ENCODE results near the gene PTPRT.

The PTPRT gene

GRCh38 chr20:42549496-42549895 is 640.2 kb downstream of the PTPRT start:
- Histone ChIP-seq H3K27me3 (ENCODE audit: insufficient read depth, low read length) (no peaks in the 10 kb centered on the region), H3K9me3 (ENCODE audit: low read length) (no peaks in the 10 kb centered on the region)

GRCh38 chr20:42544926-42545325 is 644.8 kb downstream of the PTPRT start:
- Histone ChIP-seq H3K4me3 (ENCODE audit: low read length) (no peak overlapping the region), H3K9me3 (ENCODE audit: low read length) (no peaks in the 10 kb centered on the region), H3K4me1 (ENCODE audit: insufficient read depth, low read length) (no peaks in the 10 kb centered on the region), H3K27me3 (ENCODE audit: insufficient read depth, low read length) (no peaks in the 10 kb centered on the region), H2AFZ (ENCODE audit: low read depth, low read length) (no peak overlapping the region), H3K36me3 (ENCODE audit: insufficient read depth, low read length) (no peaks in the 10 kb centered on the region)

More at GRCh38 chr20:42549496-42549895, 640.2 kb downstream of the PTPRT start:
- H3K4me3 ChIP-seq (ENCODE audit: low read length) = no peak overlapping the region
- H3K4me1 ChIP-seq (ENCODE audit: insufficient read depth, low read length) = no peaks in the 10 kb centered on the region
- H3K36me3 ChIP-seq (ENCODE audit: insufficient read depth, low read length) = no peaks in the 10 kb centered on the region
- H2AFZ ChIP-seq (ENCODE audit: low read depth, low read length) = no peak overlapping the region

GRCh38 chr20:42532831-42533230 is 656.9 kb downstream of the PTPRT start:
- Histone ChIP-seq H3K27me3 (ENCODE audit: insufficient read depth, low read length) (no peaks in the 10 kb centered on the region), H2AFZ (ENCODE audit: low read depth, low read length) (no peak overlapping the region), H3K4me3 (ENCODE audit: low read length) (no peak overlapping the region), H3K9me3 (ENCODE audit: low read length) (no peaks in the 10 kb centered on the region), H3K4me1 (ENCODE audit: insufficient read depth, low read length) (no peaks in the 10 kb centered on the region), H3K36me3 (ENCODE audit: insufficient read depth, low read length) (no peaks in the 10 kb centered on the region)

- no peak overlapping the region for H2AFZ ChIP-seq (ENCODE audit: low read depth, low read length)
Observed at GRCh38 chr20:42531508-42531961, 658.2 kb downstream of the PTPRT start.

GRCh38 chr20:42530855-42531448 is 658.8 kb downstream of the PTPRT start:
- H3K4me3 ChIP-seq (ENCODE audit: low read length) = no peak overlapping the region
- H3K36me3 ChIP-seq (ENCODE audit: insufficient read depth, low read length) = no peaks in the 10 kb centered on the region
- no peaks in the 10 kb centered on the region for H3K9me3 ChIP-seq (ENCODE audit: low read length)
- H2AFZ ChIP-seq (ENCODE audit: low read depth, low read length) = no peak overlapping the region
- H3K27me3 ChIP-seq (ENCODE audit: insufficient read depth, low read length) = no peaks in the 10 kb centered on the region
- no peaks in the 10 kb centered on the region for H3K4me1 ChIP-seq (ENCODE audit: insufficient read depth, low read length)

More at GRCh38 chr20:42531508-42531961, 658.2 kb downstream of the PTPRT start:
- H3K9me3 ChIP-seq (ENCODE audit: low read length) = no peaks in the 10 kb centered on the region
- H3K36me3 ChIP-seq (ENCODE audit: insufficient read depth, low read length) = no peaks in the 10 kb centered on the region
- H3K4me1 ChIP-seq (ENCODE audit: insufficient read depth, low read length) = no peaks in the 10 kb centered on the region
- no peaks in the 10 kb centered on the region for H3K27me3 ChIP-seq (ENCODE audit: insufficient read depth, low read length)
- no peak overlapping the region for H3K4me3 ChIP-seq (ENCODE audit: low read length)

GRCh38 chr20:42530191-42530590 is 659.5 kb downstream of the PTPRT start:
- no peaks in the 10 kb centered on the region for H3K9me3 ChIP-seq (ENCODE audit: low read length)
- H2AFZ ChIP-seq (ENCODE audit: low read depth, low read length) = no peak overlapping the region
- no peaks in the 10 kb centered on the region for H3K36me3 ChIP-seq (ENCODE audit: insufficient read depth, low read length)
- no peak overlapping the region for H3K4me3 ChIP-seq (ENCODE audit: low read length)
- H3K4me1 ChIP-seq (ENCODE audit: insufficient read depth, low read length) = no peaks in the 10 kb centered on the region
- no peaks in the 10 kb centered on the region for H3K27me3 ChIP-seq (ENCODE audit: insufficient read depth, low read length)

GRCh38 chr20:42524058-42524457 is 665.6 kb downstream of the PTPRT start:
- Histone ChIP-seq H3K4me1 (ENCODE audit: insufficient read depth, low read length) (no peaks in the 10 kb centered on the region), H3K9me3 (ENCODE audit: low read length) (no peaks in the 10 kb centered on the region), H2AFZ (ENCODE audit: low read depth, low read length) (no peak overlapping the region)

GRCh38 chr20:42516692-42517091 is 673.0 kb downstream of the PTPRT start:
- Histone ChIP-seq H2AFZ (ENCODE audit: low read depth, low read length) (no peak overlapping the region), H3K4me3 (ENCODE audit: low read length) (no peak overlapping the region), H3K4me1 (ENCODE audit: insufficient read depth, low read length) (no peaks in the 10 kb centered on the region), H3K9me3 (ENCODE audit: low read length) (no peaks in the 10 kb centered on the region), H3K36me3 (ENCODE audit: insufficient read depth, low read length) (no peaks in the 10 kb centered on the region), H3K27me3 (ENCODE audit: insufficient read depth, low read length) (no peaks in the 10 kb centered on the region)

More at GRCh38 chr20:42524058-42524457, 665.6 kb downstream of the PTPRT start:
- no peaks in the 10 kb centered on the region for H3K27me3 ChIP-seq (ENCODE audit: insufficient read depth, low read length)
- no peak overlapping the region for H3K4me3 ChIP-seq (ENCODE audit: low read length)
- no peaks in the 10 kb centered on the region for H3K36me3 ChIP-seq (ENCODE audit: insufficient read depth, low read length)

GRCh38 chr20:42510686-42511085 is 679.0 kb downstream of the PTPRT start:
- Histone ChIP-seq H3K9me3 (ENCODE audit: low read length) (no peaks in the 10 kb centered on the region), H3K27me3 (ENCODE audit: insufficient read depth, low read length) (no peaks in the 10 kb centered on the region), H3K36me3 (ENCODE audit: insufficient read depth, low read length) (no peaks in the 10 kb centered on the region), H3K4me3 (ENCODE audit: low read length) (no peak overlapping the region), H3K4me1 (ENCODE audit: insufficient read depth, low read length) (no peaks in the 10 kb centered on the region), H2AFZ (ENCODE audit: low read depth, low read length) (no peak overlapping the region)

- Histone ChIP-seq H3K4me1 (ENCODE audit: insufficient read depth, low read length) (no peaks in the 10 kb centered on the region), H3K4me3 (ENCODE audit: low read length) (no peak overlapping the region), H3K9me3 (ENCODE audit: low read length) (no peaks in the 10 kb centered on the region), H3K27me3 (ENCODE audit: insufficient read depth, low read length) (no peaks in the 10 kb centered on the region), H2AFZ (ENCODE audit: low read depth, low read length) (no peak overlapping the region), H3K36me3 (ENCODE audit: insufficient read depth, low read length) (no peaks in the 10 kb centered on the region)
Observed at GRCh38 chr20:42507874-42508273, 681.8 kb downstream of the PTPRT start.

GRCh38 chr20:42506397-42506796 is 683.3 kb downstream of the PTPRT start:
- H3K4me3 ChIP-seq (ENCODE audit: low read length) = no peak overlapping the region
- H3K4me1 ChIP-seq (ENCODE audit: insufficient read depth, low read length) = no peaks in the 10 kb centered on the region
- H2AFZ ChIP-seq (ENCODE audit: low read depth, low read length) = no peak overlapping the region
- no peaks in the 10 kb centered on the region for H3K27me3 ChIP-seq (ENCODE audit: insufficient read depth, low read length)
- no peaks in the 10 kb centered on the region for H3K36me3 ChIP-seq (ENCODE audit: insufficient read depth, low read length)
- H3K9me3 ChIP-seq (ENCODE audit: low read length) = no peaks in the 10 kb centered on the region

- H3K4me1 ChIP-seq (ENCODE audit: insufficient read depth, low read length) = no peaks in the 10 kb centered on the region
- H2AFZ ChIP-seq (ENCODE audit: low read depth, low read length) = no peak overlapping the region
- H3K9me3 ChIP-seq (ENCODE audit: low read length) = no peaks in the 10 kb centered on the region
- H3K4me3 ChIP-seq (ENCODE audit: low read length) = no peak overlapping the region
- H3K36me3 ChIP-seq (ENCODE audit: insufficient read depth, low read length) = no peaks in the 10 kb centered on the region
- no peaks in the 10 kb centered on the region for H3K27me3 ChIP-seq (ENCODE audit: insufficient read depth, low read length)
Observed at GRCh38 chr20:42502591-42502990, 687.1 kb downstream of the PTPRT start.

GRCh38 chr20:42496595-42496994 is 693.1 kb downstream of the PTPRT start:
- Histone ChIP-seq H3K4me3 (ENCODE audit: low read length) (no peak overlapping the region), H2AFZ (ENCODE audit: low read depth, low read length) (no peak overlapping the region), H3K36me3 (ENCODE audit: insufficient read depth, low read length) (no peaks in the 10 kb centered on the region), H3K27me3 (ENCODE audit: insufficient read depth, low read length) (no peaks in the 10 kb centered on the region), H3K9me3 (ENCODE audit: low read length) (no peaks in the 10 kb centered on the region), H3K4me1 (ENCODE audit: insufficient read depth, low read length) (no peaks in the 10 kb centered on the region)

- Histone ChIP-seq H3K9me3 (ENCODE audit: low read length) (no peaks in the 10 kb centered on the region), H3K4me1 (ENCODE audit: insufficient read depth, low read length) (no peaks in the 10 kb centered on the region), H3K36me3 (ENCODE audit: insufficient read depth, low read length) (no peaks in the 10 kb centered on the region), H2AFZ (ENCODE audit: low read depth, low read length) (no peak overlapping the region), H3K27me3 (ENCODE audit: insufficient read depth, low read length) (no peaks in the 10 kb centered on the region), H3K4me3 (ENCODE audit: low read length) (no peak overlapping the region)
Observed at GRCh38 chr20:42494290-42494689, 695.4 kb downstream of the PTPRT start.

Data from neuron (in vitro differentiated cells).